Stimulated activated CD8-positive, alpha-beta memory T cell treated with anti-CD3 and anti-CD28 coated beads, Interleukin-12 subunit alpha, Interleukin-12 subunit beta, amount 100 ng/mL, for 24 hours (primary cell): Measurements from ENCODE around the gene CACNA1B.
"Not testable (repeated sequence)": the region's sequence is repeated elsewhere in the genome, so short reads cannot be mapped to it uniquely, and the experiment has no call there.

ENCODE experiments used
- DNase-seq: peaks from one replicate; pipeline ENCODE4 v3.0.0-alpha.2; 2020; ENCODE audit errors: extremely low read depth

The CACNA1B gene

DNA sequence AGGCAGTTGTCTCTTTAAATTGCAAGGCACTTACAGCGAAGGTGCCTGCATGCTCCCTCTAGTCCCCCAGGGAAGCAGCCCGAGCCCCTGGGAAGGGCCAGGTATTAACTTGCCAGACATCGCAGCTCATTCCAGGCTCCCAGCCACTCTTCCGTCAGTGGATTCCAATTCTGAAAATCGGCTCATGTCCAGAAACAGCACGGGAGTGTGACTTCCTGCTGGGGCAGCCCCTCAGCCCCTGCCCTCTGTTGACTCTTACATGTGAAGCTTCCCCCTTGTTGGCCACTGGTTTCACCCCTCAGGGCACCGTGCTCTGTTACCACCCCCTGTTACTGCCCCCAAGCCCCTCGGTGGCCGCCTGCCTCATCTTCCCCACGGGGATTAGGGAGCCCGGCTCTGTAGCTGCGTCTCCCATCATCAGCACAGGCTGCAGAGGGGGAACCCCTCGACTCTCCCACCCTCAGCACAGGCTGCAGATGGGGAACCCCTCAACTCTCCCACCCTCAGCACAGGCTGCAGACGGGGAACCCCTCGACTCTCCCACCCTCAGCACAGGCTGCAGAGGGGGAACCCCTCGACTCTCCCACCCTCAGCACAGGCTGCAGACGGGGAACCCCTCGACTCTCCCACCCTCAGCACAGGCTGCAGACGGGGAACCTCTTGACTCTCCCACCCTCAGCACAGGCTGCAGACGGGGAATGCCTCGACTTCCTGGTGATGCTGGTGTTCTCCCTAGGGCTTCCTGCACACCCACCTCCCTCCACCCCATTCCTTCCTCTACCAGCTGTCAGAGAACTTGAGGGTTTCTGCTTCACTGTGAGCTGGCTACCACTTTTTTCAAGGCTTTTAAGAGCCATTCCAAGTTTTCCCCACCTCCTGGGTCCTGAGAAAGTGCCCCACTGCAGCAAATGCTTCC is 11.1 kb upstream of the CACNA1B start:
- no peak for DNase-seq

DNA sequence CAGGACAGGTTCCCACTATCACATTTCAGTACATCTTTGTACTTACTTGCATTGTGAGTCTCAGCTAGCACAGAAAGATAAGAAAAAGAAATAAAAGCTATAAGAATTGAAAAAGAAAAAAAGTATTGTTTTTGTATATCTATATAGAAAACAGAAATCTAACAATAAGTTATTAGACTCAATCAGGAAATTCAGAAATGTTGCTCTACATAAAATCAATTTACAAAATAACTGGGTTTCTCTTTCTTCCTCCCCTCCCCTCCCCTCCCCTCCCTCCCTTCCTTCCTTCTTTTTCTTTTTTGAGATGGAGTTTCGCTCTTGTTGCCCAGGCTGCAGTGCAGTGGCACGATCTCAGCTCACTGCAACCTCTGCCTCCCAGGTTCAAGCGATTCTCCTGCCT is 7.2 kb upstream of the CACNA1B start:
- DNase-seq = no peak

DNA sequence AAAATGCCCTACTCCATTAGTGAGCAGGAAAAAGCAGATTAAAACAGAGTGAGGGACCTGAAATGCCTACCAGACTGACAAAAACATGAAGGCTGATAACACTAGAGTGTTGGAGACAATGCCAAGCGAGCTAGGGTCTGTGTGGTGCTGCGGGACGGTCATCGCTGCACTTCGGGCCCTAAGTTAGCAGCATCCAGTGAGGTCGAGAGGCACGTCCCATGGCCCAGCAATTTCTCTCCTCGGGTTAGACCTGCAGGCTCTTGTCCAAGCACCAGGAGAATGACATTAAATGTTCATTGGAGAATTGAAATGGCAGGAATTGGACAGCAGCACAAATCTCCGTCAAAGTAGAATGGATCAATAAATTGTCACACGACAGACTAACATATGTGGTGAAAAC is 5.3 kb upstream of the CACNA1B start:
- DNase-seq = no peak

DNA sequence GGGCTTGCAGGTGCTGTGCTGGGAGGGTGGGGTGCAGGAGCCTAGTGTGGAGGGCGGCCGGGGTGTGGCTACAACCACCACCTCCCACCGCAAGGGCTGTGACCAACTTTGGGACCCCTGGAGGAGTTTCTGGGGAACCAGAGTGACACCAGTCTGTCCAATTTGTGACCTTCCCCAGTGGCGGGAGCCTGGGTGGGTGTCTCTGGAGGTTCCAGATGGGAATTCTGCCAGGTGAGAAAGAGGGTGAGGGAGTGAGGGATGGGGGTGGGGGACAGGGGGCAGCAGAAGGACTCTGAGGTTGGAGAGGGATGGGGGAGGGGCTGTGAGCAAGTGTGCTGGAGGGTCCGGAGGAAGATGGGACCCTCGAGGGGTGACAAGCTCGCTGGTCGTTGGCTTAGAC is 4.2 kb upstream of the CACNA1B start:
- no peak for DNase-seq

DNA sequence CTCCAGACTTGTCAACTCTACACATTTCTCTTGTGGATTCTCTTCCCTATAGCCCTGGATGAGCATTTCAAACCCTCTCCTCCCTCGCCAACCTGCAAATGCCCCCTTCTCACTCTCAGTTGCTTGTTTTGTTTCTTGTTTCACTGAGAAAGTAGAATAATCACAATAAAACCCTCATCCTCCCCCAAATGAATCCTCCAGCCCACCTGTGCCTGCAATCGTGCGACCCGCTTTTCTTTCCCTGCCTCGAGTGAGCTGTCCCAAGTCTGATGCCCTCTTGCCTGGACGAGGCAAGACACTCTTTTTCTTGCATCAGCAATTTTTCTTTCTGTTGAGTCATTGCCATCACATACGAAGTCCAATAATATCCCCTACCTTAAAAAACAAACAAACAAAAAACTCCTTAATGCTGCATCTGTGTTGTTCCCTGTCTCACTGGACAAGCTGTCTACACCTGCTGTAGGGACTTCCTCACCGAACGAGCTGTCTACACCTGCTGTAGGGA is 3.7 kb upstream of the CACNA1B start:
- DNase-seq = no peak

DNA sequence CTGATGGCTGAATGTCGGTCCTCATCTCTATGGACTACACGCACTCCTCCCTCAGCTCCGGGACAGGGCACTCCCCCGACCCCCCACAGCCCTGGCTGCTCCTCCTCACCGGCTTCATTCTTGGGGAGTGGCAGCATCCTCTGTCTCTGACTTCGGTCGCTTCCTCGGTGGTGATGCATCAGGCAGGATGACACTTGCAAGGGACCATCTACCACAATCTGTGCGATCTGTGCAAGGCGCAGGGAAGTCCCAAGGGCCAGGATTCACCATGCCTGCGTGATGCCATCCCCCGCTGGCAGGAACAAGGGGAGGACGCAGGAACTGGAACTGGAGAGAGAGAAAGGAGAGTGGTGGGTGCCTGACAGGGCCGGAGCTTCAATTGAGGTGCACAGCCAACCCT is 2.2 kb upstream of the CACNA1B start:
- no peak for DNase-seq

DNA sequence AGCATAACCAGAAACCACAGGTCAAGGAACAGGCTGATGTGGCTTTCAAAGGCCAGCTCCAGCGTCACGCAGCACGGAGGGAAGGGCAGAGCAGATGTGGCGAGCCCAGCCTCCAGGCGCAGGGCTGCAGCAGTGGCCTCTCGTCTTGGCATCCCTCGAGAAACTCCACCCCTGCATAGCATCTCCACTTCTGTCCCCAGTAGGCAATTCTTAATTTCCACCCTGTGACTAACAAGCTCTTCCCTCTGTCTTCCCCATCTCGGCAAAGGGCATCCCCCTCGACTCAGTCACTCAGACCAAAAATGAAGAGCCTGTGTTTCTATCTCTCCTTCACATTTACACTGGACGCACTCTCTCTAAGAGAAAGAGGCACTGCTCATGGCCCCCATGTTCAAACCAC is 1.7 kb upstream of the CACNA1B start:
- DNase-seq = no peak

DNA sequence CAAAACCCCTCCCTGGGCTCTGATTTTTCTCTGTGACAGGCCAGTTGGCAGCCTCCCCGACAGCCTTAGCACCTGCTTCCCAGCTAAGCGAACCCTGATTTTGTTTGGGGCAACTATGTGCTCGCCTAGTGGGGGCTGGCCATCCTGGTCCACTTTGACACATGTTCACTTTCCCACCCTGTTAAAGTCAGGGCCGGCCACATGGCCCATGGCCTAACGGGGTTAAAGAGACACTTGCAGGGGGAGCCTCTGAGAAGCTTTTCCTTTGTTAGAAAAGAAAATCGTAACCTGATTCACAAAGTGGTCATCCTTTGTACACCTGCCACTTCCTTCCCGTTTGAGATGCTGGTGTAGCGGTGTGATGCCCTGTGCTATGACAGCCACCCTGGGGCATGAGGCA is 1.3 kb upstream of the CACNA1B start:
- DNase-seq = no peak

DNA sequence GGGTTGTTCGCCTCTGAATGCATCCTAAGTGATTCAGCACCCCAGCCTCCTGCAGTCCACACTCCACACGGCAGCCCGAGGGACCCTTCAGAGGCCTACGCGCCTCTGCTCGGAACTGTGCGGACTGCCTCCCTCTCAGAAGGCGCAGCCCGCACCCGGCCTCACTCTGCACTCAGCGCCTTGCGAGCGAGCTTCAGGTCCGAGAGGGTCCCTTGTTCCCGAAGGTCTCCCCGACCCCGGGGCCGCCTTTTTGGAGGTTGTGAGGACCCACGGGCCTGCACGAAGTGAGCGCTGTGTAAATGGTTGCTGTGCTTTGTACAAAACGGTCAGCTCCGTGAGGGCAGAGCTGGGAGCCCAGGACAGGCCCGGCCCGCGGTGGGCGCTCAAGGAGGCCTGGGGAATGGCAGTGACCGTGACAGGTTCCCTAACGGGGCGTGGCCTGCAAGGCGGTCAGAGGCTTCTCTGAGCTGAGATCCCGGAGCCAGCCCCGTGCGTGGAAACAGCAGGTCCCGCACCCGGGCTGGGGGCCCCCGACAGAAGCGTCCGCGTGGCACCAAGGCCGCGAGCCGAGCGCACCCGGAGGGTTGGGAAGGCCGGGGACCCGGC is 698 bp upstream of the CACNA1B start:
- no peak for DNase-seq

DNA sequence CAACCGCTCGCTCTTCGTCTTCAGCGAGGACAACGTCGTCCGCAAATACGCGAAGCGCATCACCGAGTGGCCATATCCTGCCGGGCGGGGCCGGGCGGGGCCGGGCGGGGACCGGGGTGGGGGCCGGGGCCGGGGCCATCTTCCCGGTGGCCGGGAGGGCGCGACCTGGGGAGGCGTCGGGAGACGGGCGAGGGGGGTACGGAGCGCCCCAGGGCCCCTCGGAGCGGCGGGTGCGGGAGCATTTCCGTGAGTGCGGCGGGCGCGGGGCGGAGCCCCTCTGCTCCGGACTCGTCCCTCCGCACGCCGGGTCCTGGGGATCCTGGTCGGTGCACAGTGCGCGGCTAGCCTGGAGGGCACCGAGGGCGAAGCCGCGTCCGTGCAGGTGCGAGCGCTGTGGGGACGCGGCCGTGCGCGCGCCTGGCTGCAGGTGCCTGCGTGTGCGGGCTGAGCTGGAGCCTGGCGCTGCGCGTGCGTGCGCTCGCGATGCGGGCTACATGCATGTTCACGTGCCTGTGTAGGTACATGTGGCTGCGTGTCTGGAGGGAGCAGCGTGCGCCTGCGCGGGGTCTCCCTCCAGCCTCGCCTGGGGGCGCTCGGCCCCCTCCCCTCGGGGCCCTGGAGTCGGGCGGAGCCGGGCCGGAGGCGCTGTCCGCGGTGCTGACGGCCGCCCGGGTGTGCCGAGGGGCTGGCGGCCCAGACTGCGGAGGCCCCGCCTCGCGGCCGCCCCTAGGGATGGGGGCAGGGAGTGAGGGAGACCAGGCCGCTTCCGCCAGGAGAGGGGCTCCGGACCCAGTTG is 762 bp downstream of the CACNA1B start:
- no peak for DNase-seq

DNA sequence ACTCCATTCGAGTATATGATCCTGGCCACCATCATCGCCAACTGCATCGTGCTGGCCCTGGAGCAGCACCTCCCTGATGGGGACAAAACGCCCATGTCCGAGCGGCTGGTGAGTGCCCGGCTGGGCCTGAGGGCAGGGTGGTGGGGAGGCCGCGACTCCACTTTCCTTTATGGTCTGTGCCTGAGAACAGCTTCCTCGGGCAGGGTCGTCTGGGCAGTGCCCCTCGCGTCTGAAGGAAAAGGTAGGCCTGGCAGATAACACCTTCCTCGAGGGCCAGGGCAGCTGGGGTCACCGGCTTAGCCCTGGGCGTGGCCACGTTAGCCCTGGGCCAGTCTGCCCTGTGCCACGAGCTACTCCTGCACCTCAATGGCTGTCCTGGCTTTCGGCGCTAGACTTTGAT is 1.5 kb downstream of the CACNA1B start:
- DNase-seq = no peak

DNA sequence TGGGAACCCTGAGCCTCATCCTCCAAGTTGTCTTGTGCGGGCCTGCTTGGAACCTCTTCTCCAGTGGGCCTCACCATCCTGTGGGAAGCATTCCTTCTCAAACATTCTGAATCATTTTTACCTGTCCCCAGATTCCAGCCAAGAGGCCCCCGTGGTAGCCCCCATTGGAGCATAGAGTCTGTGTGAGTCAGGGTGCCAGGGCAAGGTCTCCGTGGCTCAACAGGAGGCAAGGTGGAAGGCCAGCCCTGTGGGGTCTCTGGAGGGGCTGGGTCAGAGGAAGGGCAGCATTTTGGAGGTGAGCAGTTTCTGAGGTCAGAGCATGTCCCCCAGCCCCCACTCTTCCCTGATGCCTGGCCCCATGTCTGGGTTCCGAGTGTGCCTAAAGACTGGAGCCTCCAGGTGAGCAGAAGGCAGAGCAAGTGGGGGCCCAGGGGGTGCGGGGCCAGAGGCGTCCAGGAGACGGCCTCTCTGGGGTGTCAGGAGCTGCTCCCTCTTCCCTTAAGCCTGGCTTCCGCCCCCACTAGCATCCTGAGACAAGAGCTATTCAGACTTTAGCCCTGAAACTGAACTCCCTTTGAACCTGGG is 2.1 kb downstream of the CACNA1B start:
- DNase-seq = no peak

DNA sequence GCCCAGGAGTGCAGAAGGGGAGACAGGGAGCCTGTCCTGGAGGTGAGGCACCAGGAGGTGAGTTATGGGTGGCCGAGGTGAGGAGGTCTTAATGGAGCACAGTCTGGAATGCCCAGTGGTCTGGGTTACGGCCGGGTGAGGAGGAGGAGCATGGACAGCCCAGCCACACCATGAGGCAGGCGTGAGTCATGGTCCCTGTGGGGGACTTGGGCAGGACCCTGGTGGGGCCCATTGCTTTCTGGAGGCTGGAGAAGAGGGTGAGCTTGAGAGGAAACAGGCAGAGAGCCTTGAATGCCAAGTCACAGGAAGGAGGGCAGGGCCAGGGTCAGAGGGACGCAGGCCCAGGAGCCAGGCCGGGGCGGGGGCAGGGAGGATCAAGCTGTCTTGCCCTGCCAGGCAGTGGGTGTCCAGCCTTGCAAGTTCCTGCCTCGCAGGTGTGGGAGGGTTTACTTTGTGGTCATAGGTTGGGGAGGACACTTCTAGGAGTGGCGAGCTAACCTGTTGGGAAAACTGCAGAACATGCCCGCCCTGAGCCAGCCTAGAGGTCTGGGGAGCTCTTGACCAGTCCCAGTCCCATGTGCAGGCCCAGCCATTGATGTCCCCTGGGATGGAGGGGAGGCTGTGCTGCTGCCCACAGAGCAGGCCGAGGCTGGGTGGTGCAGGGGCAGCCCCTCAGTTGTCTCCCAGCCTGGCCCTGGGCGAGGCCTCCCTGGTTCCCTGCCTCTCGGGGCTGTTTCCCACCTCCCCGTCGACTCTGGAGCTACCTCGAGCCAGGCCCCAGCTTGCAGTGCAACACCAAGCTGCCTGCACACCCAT is 2.8 kb downstream of the CACNA1B start:
- no peak for DNase-seq

DNA sequence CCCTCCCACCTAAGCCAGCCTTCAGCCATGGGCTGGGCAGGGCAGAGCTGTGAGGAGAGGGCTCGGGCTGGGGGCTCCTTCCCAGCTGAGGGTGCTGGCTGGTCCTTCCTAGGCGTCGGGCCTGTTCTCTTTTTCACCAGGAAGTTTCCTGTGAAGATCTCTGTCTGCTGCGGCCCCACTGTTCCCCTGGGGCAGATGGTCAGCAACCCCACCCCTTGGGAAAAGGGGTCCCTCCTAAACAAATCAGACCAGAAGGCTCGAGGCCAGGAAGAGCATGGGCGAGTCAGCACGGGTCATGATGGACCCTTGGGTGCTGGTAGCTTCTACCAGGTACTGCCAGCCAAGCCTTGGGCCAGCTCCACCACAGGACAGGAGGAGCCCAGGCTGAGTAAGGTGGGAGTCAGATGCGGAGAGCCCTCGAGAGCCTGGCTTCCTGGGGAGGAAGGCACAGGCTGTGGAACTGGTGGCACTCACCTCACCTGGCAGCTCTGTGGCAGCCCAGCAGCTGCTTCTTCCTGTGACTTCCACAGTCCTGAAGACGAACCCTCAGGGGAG is 3.5 kb downstream of the CACNA1B start:
- no peak for DNase-seq

DNA sequence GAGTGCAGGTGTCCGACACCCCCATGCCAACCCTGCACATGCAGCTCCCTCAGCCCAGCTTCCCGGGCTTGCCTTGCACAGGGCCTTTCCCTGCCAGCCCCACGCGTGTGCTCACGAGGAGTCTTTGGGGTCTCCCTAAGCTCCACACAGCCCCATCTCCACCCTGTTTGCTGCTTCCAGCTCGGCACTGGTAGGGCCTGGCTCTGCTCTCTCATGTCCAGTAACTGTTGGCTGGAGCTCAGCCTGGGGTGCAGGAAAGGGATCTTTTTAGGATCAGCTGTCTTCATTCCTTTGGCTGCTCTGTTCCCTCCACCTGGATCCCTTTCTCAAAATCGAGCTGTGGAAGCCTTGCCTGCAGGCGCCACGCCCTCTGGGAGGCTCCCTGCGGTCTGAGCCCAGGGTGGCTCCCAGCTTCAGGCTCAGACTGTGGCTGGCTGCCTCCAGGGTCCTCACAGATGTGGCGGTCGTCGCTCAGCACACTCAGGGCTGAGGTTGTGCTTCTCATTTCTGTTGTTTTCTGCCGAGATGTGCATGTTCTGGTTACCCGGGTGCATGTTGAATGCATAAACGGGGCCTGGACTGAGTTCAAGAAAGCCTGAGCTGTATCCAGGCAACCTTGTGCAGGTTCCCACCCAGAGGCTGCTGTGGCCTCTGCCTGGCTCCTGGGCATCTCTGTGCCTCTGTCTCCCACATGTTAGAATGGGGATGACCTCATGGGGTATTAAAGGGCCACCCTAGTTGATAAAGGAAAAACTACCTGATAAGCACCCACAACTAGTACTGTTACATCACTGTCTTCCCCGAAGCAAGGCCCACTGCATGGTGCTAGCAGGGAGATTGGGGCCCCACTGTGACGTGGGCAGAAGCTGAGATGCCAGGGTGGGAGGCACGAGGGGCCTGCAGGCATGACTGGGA is 4.3 kb downstream of the CACNA1B start:
- DNase-seq = no peak

DNA sequence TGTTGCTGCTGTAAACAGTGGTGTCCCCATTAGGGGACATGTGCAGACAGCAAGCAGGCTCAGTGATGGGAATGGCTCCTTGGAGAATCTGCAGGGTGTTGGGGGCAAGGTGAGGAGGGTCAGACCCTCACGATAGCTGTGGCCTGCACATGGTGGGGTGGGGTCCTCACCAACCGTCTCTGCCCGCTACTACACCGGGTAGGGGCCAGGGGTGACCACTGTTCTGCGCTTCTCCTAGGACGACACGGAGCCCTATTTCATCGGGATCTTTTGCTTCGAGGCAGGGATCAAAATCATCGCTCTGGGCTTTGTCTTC is 4.9 kb downstream of the CACNA1B start:
- DNase-seq = no peak

DNA sequence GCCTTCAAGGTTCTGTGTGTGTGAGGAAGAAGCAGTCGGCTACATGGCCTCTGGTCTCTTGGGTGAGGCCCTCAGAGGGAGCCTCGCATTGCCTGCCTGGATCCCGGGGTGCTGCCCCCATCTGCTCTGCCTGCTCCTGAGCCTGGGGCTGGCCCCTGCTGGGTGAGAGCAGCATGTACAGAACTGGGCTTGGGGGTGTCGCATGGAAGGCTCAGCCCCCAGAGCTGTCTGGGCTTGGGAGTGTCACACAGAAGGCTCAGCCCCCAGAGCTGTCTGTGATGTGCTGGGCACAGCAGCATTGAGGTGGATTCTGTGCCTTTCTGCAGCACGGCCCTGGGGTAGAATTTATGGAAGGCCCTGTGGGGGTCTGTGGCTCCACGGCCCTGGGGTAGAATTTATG is 6.4 kb downstream of the CACNA1B start:
- not testable (repeated sequence) for DNase-seq

DNA sequence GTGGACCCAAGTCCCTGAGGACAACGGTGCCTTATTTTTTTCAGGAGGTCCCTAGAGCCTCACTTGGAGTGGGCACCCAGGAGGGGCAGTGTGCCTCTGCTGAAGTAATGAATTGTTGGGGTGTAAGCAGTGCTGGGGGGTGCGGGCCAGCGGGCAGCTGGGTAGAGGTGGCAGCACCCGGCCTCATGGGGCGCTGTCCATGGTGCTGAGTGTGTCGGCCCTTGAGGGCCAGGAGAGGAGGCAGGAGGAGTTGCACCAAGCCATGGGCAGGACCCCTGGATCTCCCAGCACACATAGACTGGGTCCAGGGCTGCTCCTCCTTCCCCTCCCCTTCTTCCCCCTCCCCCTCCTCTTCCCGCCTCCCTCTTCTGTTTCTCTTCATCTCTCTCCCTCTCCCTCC is 7.0 kb downstream of the CACNA1B start:
- DNase-seq = not testable (repeated sequence)

DNA sequence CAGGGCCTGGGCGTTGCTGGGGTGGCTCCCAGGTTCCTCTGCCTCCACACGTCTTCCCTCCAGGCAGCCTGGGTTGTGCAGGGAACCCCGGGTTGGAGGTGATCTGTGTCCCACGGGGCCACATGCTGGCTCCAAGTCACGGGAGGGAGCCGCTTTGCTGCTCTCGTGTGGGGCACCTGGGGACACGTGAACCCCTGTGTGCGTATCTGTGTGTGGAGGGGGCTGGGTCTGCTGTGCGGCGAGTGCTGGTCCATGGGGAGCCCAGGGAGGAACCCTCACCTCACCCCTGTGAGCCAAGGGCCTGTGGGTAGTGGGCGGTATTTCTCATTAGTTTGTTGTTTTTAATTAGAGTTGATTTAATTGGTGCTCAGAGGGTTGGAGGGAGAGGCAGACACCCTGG is 7.5 kb downstream of the CACNA1B start:
- DNase-seq = not testable (repeated sequence)

DNA sequence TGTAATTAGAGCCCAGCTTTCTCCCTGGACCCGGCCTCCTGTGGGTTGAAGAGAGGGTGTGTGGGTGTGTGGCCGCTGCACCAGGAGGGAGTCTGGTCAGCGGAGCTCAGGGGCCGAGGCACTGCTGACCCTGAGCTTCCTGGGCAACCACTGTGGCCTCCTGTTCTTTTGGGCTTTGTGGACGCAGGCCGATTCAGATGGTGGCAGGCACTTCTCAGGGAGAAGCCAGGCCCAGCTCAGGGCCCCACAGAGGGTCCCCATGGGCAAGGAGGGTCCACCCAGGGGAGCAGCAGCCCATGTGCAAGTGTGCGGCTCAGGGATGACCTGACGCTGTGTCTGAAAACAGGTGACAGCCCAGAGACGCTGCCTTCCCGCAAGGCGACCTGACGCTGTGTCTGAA is 11.0 kb downstream of the CACNA1B start:
- not testable (repeated sequence) for DNase-seq
